Measurements from ENCODE around the gene CAPN5.

Gene CAPN5

DNA sequence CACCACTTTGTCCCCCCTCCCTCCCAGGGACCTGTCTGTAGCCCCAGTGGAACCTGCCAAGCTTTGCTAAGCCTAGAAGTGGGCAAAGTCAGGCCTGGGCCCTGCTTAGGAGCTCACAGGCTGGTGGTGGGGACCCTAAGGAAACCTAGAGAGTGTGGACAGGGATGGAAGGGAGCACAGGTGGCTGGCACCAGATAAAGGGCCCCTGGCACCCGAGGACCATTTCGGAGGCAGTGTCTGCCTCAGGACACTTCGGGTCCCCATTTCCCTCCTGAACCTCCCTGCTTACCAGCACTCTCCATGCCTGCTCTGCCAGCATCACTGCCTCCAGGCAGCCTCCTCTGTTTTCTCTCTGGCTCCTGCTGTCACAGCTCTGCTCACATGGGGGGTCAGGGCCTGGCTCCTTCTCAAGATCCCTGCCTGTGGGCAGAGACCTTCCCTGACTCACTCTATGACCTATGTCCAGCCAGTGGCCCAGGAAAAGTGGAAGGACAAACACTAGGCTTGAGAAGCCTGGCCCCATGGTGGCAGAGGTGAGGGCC lies 22.3 kb downstream of the CAPN5 start:
- H3K9me3 ChIP-seq (ENCODE audit: control insufficient read depth, insufficient read depth, low read length): no peaks in the 10 kb centered on the region
- no peak overlapping the region for H3K4me3 ChIP-seq (ENCODE audit: low read length)
- no peak for TF ChIP-seq EZH2phosphoT487 (IDR thresholded peaks at IDR 0.05; ENCODE audit: borderline replicate concordance, low read length)
- TF ChIP-seq, protein P1, sequence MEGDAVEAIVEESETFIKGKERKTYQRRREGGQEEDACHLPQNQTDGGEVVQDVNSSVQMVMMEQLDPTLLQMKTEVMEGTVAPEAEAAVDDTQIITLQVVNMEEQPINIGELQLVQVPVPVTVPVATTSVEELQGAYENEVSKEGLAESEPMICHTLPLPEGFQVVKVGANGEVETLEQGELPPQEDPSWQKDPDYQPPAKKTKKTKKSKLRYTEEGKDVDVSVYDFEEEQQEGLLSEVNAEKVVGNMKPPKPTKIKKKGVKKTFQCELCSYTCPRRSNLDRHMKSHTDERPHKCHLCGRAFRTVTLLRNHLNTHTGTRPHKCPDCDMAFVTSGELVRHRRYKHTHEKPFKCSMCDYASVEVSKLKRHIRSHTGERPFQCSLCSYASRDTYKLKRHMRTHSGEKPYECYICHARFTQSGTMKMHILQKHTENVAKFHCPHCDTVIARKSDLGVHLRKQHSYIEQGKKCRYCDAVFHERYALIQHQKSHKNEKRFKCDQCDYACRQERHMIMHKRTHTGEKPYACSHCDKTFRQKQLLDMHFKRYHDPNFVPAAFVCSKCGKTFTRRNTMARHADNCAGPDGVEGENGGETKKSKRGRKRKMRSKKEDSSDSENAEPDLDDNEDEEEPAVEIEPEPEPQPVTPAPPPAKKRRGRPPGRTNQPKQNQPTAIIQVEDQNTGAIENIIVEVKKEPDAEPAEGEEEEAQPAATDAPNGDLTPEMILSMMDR (IDR thresholded peaks at IDR 0.05; ENCODE audit: low read depth, low read length, poor library complexity, severe bottlenecking): no peak
- H3K27ac ChIP-seq (ENCODE audit: low read depth, low read length): no peak overlapping the region
- H3K4me2 ChIP-seq (ENCODE audit: low read length): no peak overlapping the region
- no peaks in the 10 kb centered on the region for H3K79me2 ChIP-seq (ENCODE audit: control insufficient read depth, low read length)
- H3K4me1 ChIP-seq (ENCODE audit: control insufficient read depth, low read length): no peaks in the 10 kb centered on the region
- no peaks in the 10 kb centered on the region for H4K20me1 ChIP-seq (ENCODE audit: control insufficient read depth, insufficient read depth, low read depth, low read length)
- no peaks in the 10 kb centered on the region for H3K36me3 ChIP-seq (ENCODE audit: control insufficient read depth, low read length)
- no peaks in the 10 kb centered on the region for H3K9me2 ChIP-seq (replicated peaks; ENCODE audit: control insufficient read depth, low read length)
- no peaks in the 10 kb centered on the region for H3F3A ChIP-seq (ENCODE audit: control insufficient read depth, insufficient read depth)
- no peaks in the 10 kb centered on the region for H3K27me3 ChIP-seq (ENCODE audit: control insufficient read depth, low read length)

DNA sequence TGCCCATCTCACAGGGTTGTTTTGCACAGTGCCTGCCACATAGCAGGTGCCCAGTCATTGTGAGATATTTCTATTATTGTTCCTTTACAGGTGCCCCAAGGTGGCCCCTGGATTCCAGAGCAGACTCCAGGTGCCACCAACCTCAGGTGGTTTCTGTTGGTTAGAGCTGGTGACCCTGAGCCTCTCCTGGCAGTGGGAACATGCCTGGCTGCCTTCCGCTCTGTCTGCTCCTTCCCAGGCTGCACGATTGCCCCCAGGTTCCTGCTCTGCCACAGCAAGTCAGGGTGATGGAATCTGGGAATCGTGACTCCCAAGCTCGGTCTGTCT lies 23.2 kb downstream of the CAPN5 start:
- no peak overlapping the region for H3K4me2 ChIP-seq (ENCODE audit: low read length)
- H3K4me3 ChIP-seq (ENCODE audit: low read length): no peak overlapping the region
- no peaks in the 10 kb centered on the region for H3K9me3 ChIP-seq (ENCODE audit: control insufficient read depth, insufficient read depth, low read length)
- H3K27me3 ChIP-seq (ENCODE audit: control insufficient read depth, low read length): no peaks in the 10 kb centered on the region
- H3F3A ChIP-seq (ENCODE audit: control insufficient read depth, insufficient read depth): no peaks in the 10 kb centered on the region
- no peaks in the 10 kb centered on the region for H3K9me2 ChIP-seq (replicated peaks; ENCODE audit: control insufficient read depth, low read length)
- no peaks in the 10 kb centered on the region for H3K79me2 ChIP-seq (ENCODE audit: control insufficient read depth, low read length)
- TF ChIP-seq, protein P1 (IDR thresholded peaks at IDR 0.05; ENCODE audit: low read depth, low read length, poor library complexity, severe bottlenecking): no peak
- no peak for TF ChIP-seq EZH2phosphoT487 (IDR thresholded peaks at IDR 0.05; ENCODE audit: borderline replicate concordance, low read length)
- no peaks in the 10 kb centered on the region for H3K36me3 ChIP-seq (ENCODE audit: control insufficient read depth, low read length)
- no peaks in the 10 kb centered on the region for H3K4me1 ChIP-seq (ENCODE audit: control insufficient read depth, low read length)
- no peaks in the 10 kb centered on the region for H4K20me1 ChIP-seq (ENCODE audit: control insufficient read depth, insufficient read depth, low read depth, low read length)
- H3K27ac ChIP-seq (ENCODE audit: low read depth, low read length): no peak overlapping the region

DNA sequence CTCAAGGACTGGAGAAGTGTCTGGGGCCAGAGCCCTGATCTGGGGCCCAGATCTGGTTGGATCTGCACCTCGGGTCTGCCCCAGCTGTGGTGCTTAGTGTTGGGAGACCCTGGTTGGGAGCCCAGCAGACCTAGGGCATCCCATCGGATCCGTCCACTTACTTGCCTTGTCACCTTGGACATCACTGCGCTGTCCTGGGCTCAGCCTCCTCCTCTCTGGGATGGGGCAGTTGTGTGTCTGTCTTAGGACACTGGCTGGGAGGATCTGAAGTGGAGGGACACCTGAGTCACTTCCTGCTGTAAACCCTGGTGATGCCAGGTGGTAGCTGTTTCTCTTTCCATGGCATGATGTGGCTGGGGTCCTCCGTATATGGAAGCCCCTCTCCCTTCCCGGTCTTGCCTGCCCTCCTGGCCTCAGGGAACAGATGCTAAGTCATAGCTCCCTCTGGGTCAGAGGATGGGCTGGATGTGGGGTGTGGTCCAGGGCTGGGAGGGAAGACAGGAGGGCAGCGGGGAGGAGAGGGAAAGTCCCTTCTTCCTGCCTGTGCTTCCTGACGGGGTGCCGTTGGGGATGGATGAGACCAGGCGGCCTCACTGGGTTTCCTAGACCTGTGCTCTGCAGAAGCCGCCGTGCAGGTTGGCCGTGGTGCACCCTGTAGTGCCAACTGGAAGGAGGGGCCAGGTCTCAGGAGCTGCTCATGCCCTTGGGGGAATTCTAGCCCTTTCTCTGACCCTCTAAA lies 23.8 kb downstream of the CAPN5 start:
- Histone ChIP-seq H3F3A (ENCODE audit: control insufficient read depth, insufficient read depth) (no peaks in the 10 kb centered on the region), H3K79me2 (ENCODE audit: control insufficient read depth, low read length) (no peaks in the 10 kb centered on the region), H3K9me2 (replicated peaks; ENCODE audit: control insufficient read depth, low read length) (no peaks in the 10 kb centered on the region), H3K27ac (ENCODE audit: low read depth, low read length) (no peak overlapping the region), H3K4me2 (ENCODE audit: low read length) (no peak overlapping the region), H3K36me3 (ENCODE audit: control insufficient read depth, low read length) (no peaks in the 10 kb centered on the region), H3K27me3 (ENCODE audit: control insufficient read depth, low read length) (no peaks in the 10 kb centered on the region), H3K9me3 (ENCODE audit: control insufficient read depth, insufficient read depth, low read length) (no peaks in the 10 kb centered on the region), H3K4me1 (ENCODE audit: control insufficient read depth, low read length) (no peaks in the 10 kb centered on the region), H3K4me3 (ENCODE audit: low read length) (no peak overlapping the region), H4K20me1 (ENCODE audit: control insufficient read depth, insufficient read depth, low read depth, low read length) (no peaks in the 10 kb centered on the region)
- TF ChIP-seq, protein P1 (IDR thresholded peaks at IDR 0.05; ENCODE audit: low read depth, low read length, poor library complexity, severe bottlenecking): no peak
- TF ChIP-seq EZH2phosphoT487 (IDR thresholded peaks at IDR 0.05; ENCODE audit: borderline replicate concordance, low read length): no peak
